ENCODE measurements around the gene SYMPK.
"Not testable (repeated sequence)": the region's sequence is repeated elsewhere in the genome, so short reads cannot be mapped to it uniquely, and the experiment has no call there.

The SYMPK gene

GRCh38 chr19:45899253-45899652 is 36.3 kb upstream of the SYMPK start:
- FAIRE-seq (no peak), DNase-seq (ENCODE audit: insufficient read length) (no peak)
- no peak for TF ChIP-seq POLR2AphosphoS5 (IDR thresholded peaks at IDR 0.05; ENCODE audit: low read depth, low read length)
- TF ChIP-seq POLR2A (IDR thresholded peaks at IDR 0.05; ENCODE audit: low read depth, low read length), result no peak
- TF ChIP-seq TAF1 (IDR thresholded peaks at IDR 0.05; ENCODE audit: borderline replicate concordance, low read depth, low read length), result no peak

- DNase-seq (ENCODE audit: insufficient read length), result no peak
- TF ChIP-seq TAF1 (IDR thresholded peaks at IDR 0.05; ENCODE audit: borderline replicate concordance, low read depth, low read length) (no peak), POLR2A (IDR thresholded peaks at IDR 0.05; ENCODE audit: low read depth, low read length) (no peak), POLR2AphosphoS5 (IDR thresholded peaks at IDR 0.05; ENCODE audit: low read depth, low read length) (no peak)
- no peak for FAIRE-seq
These were observed 34.4 kb upstream of the SYMPK start for GRCh38 chr19:45897261-45897812.

GRCh38 chr19:45895983-45896599 is 33.1 kb upstream of the SYMPK start:
- FAIRE-seq; DNase-seq (ENCODE audit: insufficient read length): not testable (repeated sequence)

GRCh38 chr19:45895519-45895972 is 32.6 kb upstream of the SYMPK start:
- DNase-seq (ENCODE audit: insufficient read length), result no peak
- FAIRE-seq, result no peak
- TF ChIP-seq POLR2AphosphoS5 (IDR thresholded peaks at IDR 0.05; ENCODE audit: low read depth, low read length), result no peak
- TF ChIP-seq POLR2A (IDR thresholded peaks at IDR 0.05; ENCODE audit: low read depth, low read length), result no peak
- TF ChIP-seq TAF1 (IDR thresholded peaks at IDR 0.05; ENCODE audit: borderline replicate concordance, low read depth, low read length), result no peak

- no peak for TF ChIP-seq POLR2A (IDR thresholded peaks at IDR 0.05; ENCODE audit: low read depth, low read length)
- TF ChIP-seq TAF1 (IDR thresholded peaks at IDR 0.05; ENCODE audit: borderline replicate concordance, low read depth, low read length), result no peak
- DNase-seq (ENCODE audit: insufficient read length), result no peak
- FAIRE-seq, result no peak
These were observed 27.9 kb upstream of the SYMPK start for GRCh38 chr19:45890877-45891276.

- no peak for DNase-seq (ENCODE audit: insufficient read length)
- no peak for FAIRE-seq
- TF ChIP-seq POLR2AphosphoS5 (IDR thresholded peaks at IDR 0.05; ENCODE audit: low read depth, low read length), result no peak
- no peak for TF ChIP-seq TAF1 (IDR thresholded peaks at IDR 0.05; ENCODE audit: borderline replicate concordance, low read depth, low read length)
- no peak for TF ChIP-seq POLR2A (IDR thresholded peaks at IDR 0.05; ENCODE audit: low read depth, low read length)
These were observed 26.4 kb upstream of the SYMPK start for GRCh38 chr19:45889210-45889885.

GRCh38 chr19:45887200-45887710 is 24.3 kb upstream of the SYMPK start:
- DNase-seq (ENCODE audit: insufficient read length) (no peak), FAIRE-seq (no peak)
- TF ChIP-seq POLR2A (IDR thresholded peaks at IDR 0.05; ENCODE audit: low read depth, low read length) (no peak), POLR2AphosphoS5 (IDR thresholded peaks at IDR 0.05; ENCODE audit: low read depth, low read length) (no peak), TAF1 (IDR thresholded peaks at IDR 0.05; ENCODE audit: borderline replicate concordance, low read depth, low read length) (no peak)

GRCh38 chr19:45886427-45887199 is 23.7 kb upstream of the SYMPK start:
- DNase-seq (ENCODE audit: insufficient read length), result peak; percentile 92
- TF ChIP-seq TAF1 (IDR thresholded peaks at IDR 0.05; ENCODE audit: borderline replicate concordance, low read depth, low read length), result no peak; the same call in 1 of the 2 replicates
- peak; percentile 27; the same call in 1 of the 2 replicates for TF ChIP-seq POLR2A (IDR thresholded peaks at IDR 0.05; ENCODE audit: low read depth, low read length)
- FAIRE-seq, result peak; percentile 99

GRCh38 chr19:45885556-45886426 is 22.8 kb upstream of the SYMPK start, which contains the start of gene IRF2BP1:
TSS of gene IRF2BP1 (minus strand) at chr19:45886141. CDS start at chr19:45885774, 367 bp downstream.
- peak; percentile 44; the same call in 1 of the 2 replicates for TF ChIP-seq POLR2A (IDR thresholded peaks at IDR 0.05; ENCODE audit: low read depth, low read length)
- TF ChIP-seq TAF1 (IDR thresholded peaks at IDR 0.05; ENCODE audit: borderline replicate concordance, low read depth, low read length), result no peak
- no peak for TF ChIP-seq POLR2AphosphoS5 (IDR thresholded peaks at IDR 0.05; ENCODE audit: low read depth, low read length)
- DNase-seq (ENCODE audit: insufficient read length) (peak; percentile 85), FAIRE-seq (no peak)

- no peak for TF ChIP-seq TAF1 (IDR thresholded peaks at IDR 0.05; ENCODE audit: borderline replicate concordance, low read depth, low read length)
- FAIRE-seq (no peak), DNase-seq (ENCODE audit: insufficient read length) (peak; percentile 38)
These were observed 22.0 kb upstream of the SYMPK start for GRCh38 chr19:45884682-45885555.

Data from GM12892 (cell line).